HG03342 (cell line): Measurements from ENCODE around the gene LCP2.

Source experiments
- ATAC-seq: cut with Tn5 transposase; IDR thresholded peaks from one replicate; pipeline ENCODE4 v1.9.1; 2021; ENCODE audit warnings: mild to moderate bottlenecking, moderate library complexity; ENCODE audit not compliant: unreplicated experiment

The LCP2 gene

GRCh38 chr5:170296935-170297588, 515 bp downstream of the LCP2 start:
- peak; percentile 72 for ATAC-seq

GRCh38 chr5:170296036-170296934, 1.3 kb downstream of the LCP2 start:
- no peak for ATAC-seq

DNA sequence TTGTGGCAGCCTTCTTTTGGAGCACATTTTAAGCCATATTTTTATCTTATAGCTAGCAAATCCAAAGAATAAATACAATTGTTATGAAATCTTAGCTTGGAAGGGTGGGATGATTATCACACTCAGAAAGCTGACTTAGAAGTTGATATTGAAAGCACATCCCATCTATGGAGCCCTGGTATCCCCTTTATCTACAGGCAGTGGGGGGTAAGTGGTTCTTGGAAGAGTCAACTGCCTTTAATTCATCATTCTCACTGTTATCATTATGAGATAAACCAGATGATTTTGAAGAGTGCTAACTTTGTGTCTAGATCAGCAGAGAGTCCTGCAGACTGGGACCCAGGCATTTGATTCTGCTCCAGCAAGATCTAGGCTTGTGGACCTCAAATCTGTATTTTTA, 3.0 kb downstream of the LCP2 start:
- ATAC-seq = no peak

- ATAC-seq = no peak
Measured at GRCh38 chr5:170294057-170294456, 3.5 kb downstream of the LCP2 start.

DNA sequence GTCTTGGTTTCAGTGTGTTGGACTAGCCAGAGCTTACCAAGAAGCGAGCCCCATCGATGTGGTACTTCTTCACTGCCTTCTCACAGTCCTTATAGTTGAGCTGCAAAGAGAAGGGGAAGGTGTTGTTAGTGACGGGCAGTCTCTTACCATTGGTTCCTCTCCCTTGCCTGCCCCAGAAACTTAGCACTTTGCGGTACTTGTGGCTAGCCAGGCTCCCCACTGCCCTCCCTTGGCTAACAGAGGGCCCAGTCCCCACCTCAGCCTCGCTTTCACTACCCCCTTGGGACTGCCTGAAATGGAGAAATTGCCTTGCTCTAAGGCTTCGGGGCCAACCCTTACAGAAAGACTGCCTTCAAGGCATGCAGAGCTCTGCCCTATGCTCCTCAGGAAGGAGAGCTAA, 4.3 kb downstream of the LCP2 start:
- ATAC-seq = peak; percentile 56

GRCh38 chr5:170292179-170293104, 5.1 kb downstream of the LCP2 start:
- ATAC-seq = no peak

GRCh38 chr5:170290498-170290897, 7.1 kb downstream of the LCP2 start:
- no peak for ATAC-seq

DNA sequence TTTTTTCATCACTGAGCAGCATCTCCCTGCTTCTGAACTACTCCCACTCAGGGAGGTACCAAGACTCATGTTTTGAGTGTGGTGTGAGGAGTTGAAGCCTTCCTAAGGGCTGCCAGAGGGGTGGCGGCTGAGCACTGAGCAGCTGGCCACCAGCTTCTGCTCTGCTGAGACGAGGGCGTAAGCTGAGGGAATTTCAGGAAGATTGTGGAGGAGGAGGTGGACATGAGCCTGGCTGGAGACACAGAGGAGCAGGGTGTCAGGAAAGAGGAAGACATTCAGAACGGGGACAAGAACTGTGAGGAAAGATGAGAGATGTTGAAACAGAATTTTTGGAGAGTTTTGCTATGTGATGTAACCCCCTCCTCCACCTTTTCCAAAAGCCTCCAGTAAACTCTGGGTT, 7.8 kb downstream of the LCP2 start:
- ATAC-seq = no peak

- ATAC-seq = no peak
Measured at GRCh38 chr5:170289121-170289520, 8.5 kb downstream of the LCP2 start.

GRCh38 chr5:170288551-170288950, 9.0 kb downstream of the LCP2 start:
- no peak for ATAC-seq

DNA sequence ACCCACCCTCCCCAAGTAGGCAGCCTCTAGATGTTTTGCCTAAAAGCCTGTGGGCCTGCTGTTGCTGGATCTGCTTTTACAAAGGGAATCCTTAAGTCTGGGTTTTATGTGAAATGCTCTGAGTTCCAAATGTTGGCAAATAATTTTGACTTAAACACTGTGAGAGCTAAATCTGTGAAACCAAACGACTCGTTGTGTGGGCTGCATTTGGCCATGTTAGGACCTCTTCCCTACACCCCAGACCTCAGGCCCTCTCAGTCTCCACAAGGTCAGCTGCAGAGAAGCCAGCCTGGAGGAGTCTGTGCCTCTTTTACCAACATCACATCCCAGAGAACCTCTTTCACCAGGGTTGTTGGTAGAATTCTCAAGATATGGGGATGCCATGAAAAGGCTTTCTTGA, 9.4 kb downstream of the LCP2 start:
- no peak for ATAC-seq

DNA sequence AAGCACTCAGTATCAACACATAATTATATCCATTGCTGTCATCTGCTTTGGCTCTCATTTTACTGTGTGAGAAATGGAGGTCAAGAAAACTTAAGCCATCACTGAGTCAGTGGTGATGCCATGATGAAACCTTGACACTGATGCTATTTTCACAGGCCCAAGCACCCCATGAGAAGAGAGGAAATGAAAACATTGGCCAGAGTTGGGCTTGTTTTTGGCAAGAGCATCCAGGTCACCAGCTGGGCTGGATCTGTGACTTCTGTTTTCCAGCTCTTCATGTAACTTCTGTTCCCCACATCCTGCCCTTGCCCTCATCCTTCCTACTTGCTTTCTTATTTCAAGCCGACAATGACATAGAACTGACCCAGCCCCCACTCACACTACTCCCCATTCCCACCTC, 10.0 kb downstream of the LCP2 start:
- no peak for ATAC-seq

DNA sequence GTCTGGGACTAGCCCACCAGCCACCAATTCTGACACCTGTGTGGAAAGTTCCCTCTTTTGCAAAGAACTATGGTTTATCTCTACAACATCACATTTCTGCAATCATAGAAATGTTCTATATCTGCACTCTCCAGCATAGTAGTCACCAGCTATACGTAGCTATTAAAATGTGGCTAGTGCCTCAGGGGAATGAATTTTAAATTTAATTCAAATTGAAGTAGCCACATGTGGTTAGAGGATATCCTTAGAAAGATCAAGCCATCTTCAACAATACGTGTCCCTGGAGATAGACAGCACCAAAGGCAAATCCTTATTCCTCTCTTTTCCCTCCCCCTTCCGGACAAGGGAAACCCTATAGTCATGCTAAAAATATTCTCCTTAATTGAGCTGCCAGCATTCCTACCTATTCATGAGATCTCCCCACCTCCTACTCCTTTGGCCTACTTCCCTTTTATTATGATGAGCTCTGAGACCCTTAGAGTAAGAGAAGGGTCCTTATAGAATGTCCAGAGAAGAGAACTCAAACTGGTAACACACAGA, 11.1 kb downstream of the LCP2 start:
- no peak for ATAC-seq

- no peak for ATAC-seq
Measured at GRCh38 chr5:170285181-170285580, 12.4 kb downstream of the LCP2 start.

DNA sequence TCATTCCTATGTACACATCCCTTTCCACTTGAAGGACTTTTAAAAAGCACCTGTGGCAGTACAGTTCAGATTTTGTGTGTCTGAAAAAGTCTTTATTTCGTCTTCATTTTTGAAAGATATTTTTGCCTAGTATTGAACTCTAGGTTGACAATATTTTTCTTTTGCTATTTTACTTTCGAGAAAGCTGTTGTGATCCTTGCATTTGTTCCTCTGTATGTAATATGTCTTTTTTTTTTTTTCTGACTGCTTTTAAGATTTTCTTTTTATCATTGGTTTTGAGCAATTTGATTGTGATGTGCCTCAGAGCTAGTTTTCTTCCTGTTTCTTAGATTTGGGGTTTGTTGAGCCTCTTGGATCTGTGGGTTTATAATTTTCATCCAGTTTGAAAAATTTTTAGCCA, 13.3 kb downstream of the LCP2 start:
- no peak for ATAC-seq

GRCh38 chr5:170283296-170283695, 14.3 kb downstream of the LCP2 start:
- ATAC-seq = no peak

DNA sequence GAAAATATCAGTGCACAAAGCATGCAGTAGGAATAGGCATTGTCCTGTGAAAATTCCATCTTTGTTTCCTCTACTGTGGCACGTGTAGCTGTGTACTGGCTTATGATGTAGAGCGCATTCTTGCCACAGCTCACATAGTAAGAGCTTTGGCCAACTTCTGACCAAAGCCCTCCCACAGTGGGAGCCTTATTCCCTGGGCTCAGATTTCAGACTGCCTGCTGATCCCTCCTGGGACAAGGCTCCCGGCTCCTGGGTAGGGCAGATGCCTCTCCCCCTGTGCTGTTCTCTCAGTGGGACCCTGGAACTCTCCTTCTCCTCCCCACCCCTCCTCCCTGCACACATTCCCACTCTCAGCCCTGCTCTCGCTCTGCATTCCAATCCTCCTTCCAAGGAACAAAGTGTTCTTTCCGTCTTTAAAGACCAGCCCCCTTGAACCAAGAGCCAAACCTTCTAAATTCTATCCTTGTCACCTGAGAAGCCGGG, 17.5 kb downstream of the LCP2 start:
- ATAC-seq = no peak

GRCh38 chr5:170279459-170279817, 18.1 kb downstream of the LCP2 start:
- no peak for ATAC-seq

DNA sequence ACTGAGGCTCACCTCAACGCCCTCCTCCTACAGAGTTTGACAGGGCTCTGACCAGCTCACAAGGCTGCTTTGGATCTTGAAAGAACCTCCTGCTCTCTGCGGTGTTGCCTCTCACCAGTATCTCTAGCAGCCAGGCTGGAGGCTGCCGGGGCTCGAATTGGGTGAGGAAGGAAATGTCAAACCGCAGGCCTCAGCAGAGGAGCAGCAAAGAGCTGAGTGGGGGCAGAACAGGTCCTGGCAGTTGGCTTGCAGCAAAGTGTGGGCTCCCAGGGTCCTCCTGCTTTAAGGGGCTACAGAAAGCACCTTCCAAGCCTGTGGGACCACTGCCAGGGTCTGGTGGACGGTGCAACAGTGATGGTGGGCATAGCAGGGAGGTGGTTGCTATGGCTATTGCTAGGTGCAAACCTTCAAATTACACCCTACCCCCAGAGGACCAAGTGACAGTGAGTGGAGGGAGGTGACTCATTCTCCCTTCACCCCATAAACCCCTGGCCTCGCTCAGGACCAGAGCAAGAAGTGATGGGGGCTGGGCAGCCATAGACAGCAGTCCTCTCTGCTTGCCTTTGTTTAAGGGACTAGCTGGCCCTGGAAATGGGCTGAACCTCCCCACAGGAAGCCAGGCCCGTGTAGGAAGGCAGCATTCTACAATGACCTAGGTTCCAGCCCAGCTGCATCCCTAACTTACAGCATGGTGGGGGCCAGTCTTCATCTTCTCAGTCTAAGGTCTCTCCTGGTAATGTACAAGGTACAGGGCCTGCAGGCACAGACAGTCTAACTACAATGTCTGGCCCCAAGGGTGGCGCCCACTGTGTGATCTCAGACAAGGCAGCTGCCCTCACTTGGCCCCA, 18.7 kb downstream of the LCP2 start:
- ATAC-seq = peak; percentile 86

DNA sequence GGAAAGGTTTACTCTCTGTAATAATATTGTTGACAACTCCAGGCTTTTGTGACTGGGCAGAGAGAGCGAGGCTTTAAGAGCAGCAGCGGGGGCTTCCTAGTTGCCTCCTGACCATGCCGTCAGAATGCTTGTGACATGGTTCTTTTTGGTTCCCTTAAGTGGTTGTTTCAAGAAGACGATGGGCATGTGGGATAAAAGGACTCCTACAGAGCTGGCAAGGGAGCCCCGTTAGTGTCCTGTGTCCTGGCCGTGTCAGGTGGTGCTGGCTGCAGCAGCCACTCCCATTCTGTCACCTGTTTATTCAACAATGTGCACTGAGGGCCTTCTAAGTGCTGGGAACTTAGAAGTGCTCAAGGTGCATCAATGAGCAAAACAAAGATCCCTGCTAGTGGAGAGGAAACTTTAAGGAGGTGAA, 19.7 kb downstream of the LCP2 start:
- ATAC-seq = no peak
